T-helper 2 cell treated with Interferon-gamma antibody and Interleukin-4, amounts not matched to agents 5 μg/mL and 100 μg/mL, for 36 hours (primary cell): ENCODE measurements around the gene CCNF.
A peak's percentile ranks its signal among the peaks of the same experiment; 100 is the strongest.
"Not testable (repeated sequence)": the region's sequence is repeated elsewhere in the genome, so short reads cannot be mapped to it uniquely, and the experiment has no call there.

Experiments used
- DNase-seq: peaks from one replicate; pipeline ENCODE4 v3.0.0; 2021; ENCODE audit warnings: low spot score
- H3K27ac Mint-ChIP-seq: one replicate; pipeline ENCODE4 v1.8.0; 2021; ENCODE audit warnings: mild to moderate bottlenecking, mixed read lengths
- H3K27me3 Mint-ChIP-seq: one replicate; pipeline ENCODE4 v1.8.0; 2021; ENCODE audit warnings: low read depth, mixed read lengths
- H3K36me3 Mint-ChIP-seq: one replicate; pipeline ENCODE4 v1.8.0; 2021; ENCODE audit warnings: low read depth, mixed read lengths
- H3K4me1 Mint-ChIP-seq: one replicate; pipeline ENCODE4 v1.8.0; 2021; ENCODE audit warnings: low read depth, mixed read lengths
- H3K4me3 Mint-ChIP-seq: one replicate; pipeline ENCODE4 v1.8.0; 2022; ENCODE audit warnings: mild to moderate bottlenecking, moderate library complexity, mixed read lengths
- H3K9me3 Mint-ChIP-seq: one replicate; pipeline ENCODE4 v1.8.0; 2021; ENCODE audit warnings: mixed read lengths

CCNF gene

DNA sequence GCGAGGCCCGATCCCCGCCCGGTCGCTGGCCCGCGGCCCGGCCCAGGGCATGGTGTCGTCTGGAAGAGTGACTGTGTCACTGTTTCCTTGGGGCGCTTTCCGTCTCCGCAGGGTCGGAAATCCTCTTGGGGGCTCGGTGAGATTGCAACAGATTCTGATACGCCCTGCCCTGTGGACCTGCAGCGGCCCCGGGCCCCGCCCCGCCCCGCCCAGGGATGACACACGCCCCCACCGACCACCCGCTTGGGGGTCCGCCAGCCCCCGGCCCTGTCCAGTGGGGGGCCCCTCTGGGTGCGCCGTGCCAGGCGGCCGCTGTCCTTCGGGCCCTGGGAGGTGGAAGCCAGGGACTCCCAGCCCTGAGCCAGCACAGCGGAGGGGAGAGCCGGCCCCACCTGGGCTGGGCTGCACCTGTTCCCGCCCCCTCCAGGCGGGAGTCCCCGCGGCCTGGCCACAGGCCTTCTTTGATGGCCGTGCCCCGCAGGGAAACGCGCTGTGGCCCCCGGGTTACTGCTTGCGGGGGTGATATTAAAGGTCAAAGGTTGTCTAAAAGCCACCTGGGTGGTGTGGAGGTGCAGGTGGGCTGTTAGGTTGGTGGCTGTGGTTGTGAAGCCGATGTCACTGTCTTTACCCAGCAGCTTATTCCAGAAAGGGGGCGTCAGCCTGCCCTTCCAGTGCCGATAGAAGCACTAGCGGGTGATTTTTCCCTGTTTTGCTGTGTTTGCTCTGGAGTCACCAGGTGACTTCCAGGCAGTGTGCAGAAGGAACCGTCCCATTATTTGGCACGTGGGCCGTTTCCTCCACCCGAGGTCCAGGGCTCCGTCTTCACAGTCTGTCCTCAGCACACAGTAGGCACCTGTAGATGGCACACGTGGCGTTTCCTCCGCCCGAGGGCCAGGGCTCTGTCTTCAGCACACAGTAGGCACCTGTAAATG is 46.4 kb downstream of the CCNF start:
- DNase-seq, result peak; percentile 35
- Mint-ChIP-seq H3K4me1 (peaks cover 4% of the 10 kb centered on the region), H3K36me3 (no peaks in the 10 kb centered on the region), H3K9me3 (no peaks in the 10 kb centered on the region), H3K27me3 (peaks cover 12% of the 10 kb centered on the region), H3K4me3 (peak overlapping the region; percentile 65), H3K27ac (no peak overlapping the region)

DNA sequence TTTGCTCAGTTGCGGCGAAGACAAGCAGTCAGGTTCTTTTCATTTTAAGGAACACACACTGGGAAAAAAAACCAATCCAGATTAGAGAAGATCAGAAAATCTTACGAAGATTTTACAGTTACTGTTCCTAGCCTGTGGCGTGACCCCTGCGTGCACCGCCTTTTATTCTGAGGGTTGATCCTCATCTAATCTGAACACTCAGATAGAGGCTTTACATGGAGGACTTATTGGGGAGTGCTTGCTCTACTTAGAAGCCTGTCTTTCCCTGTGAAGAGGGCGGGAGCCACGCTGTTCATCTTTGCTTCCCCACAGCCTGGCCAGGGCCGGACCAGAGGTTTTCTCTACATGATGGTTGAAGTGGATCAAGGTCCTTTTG is 47.1 kb downstream of the CCNF start:
- Mint-ChIP-seq H3K4me1 (peaks cover 4% of the 10 kb centered on the region), H3K9me3 (no peaks in the 10 kb centered on the region), H3K4me3 (peak overlapping the region; percentile 65), H3K27me3 (peaks cover 11% of the 10 kb centered on the region), H3K36me3 (no peaks in the 10 kb centered on the region), H3K27ac (no peak overlapping the region)
- no peak for DNase-seq

DNA sequence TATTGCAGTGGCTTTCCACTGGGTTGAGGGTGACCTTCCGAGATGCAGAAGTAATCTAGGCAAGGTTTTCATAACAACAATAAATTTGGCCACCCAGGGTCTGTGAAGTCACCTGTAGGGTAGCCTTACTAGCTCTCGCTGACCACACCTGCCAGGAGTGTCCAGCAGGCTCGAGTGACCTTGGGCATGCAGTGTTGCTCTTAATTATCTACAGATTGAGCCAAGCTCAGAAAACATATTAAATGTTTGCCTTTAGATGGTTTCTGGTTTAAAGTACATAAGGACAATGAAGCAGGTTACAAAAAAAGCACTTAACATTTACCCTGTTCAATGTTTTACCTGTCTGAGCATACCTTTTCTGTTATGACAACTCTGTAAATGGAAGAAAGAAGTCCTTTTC is 47.5 kb downstream of the CCNF start:
- Mint-ChIP-seq H3K4me1 (peaks cover 4% of the 10 kb centered on the region), H3K27me3 (peaks cover 11% of the 10 kb centered on the region), H3K4me3 (peak overlapping the region; percentile 65), H3K27ac (no peak overlapping the region), H3K36me3 (no peaks in the 10 kb centered on the region), H3K9me3 (no peaks in the 10 kb centered on the region)
- no peak for DNase-seq

DNA sequence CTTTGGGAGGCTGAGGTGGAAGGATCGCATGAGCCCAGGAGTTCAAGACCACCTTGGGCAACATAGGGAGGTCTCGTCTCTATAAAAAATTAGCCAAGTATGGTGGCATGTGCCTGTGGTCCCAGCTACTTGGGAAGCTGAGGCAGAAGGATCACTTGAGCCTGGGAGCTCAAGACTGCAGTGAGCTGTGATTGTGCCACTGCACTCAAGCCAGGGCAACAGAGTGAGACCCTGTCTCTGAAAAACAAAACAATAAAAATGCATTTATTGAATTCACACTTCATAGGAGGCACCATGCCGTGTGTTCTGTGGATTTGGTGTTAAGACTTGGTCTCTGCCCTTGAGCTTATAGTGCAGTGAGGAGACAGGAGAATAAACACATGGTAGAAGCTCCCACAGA is 48.1 kb downstream of the CCNF start:
- no peaks in the 10 kb centered on the region for H3K9me3 Mint-ChIP-seq
- no peak overlapping the region for H3K4me3 Mint-ChIP-seq
- no peak for DNase-seq
- peaks cover 4% of the 10 kb centered on the region for H3K4me1 Mint-ChIP-seq
- no peaks in the 10 kb centered on the region for H3K36me3 Mint-ChIP-seq
- peaks cover 9% of the 10 kb centered on the region for H3K27me3 Mint-ChIP-seq
- no peak overlapping the region for H3K27ac Mint-ChIP-seq

DNA sequence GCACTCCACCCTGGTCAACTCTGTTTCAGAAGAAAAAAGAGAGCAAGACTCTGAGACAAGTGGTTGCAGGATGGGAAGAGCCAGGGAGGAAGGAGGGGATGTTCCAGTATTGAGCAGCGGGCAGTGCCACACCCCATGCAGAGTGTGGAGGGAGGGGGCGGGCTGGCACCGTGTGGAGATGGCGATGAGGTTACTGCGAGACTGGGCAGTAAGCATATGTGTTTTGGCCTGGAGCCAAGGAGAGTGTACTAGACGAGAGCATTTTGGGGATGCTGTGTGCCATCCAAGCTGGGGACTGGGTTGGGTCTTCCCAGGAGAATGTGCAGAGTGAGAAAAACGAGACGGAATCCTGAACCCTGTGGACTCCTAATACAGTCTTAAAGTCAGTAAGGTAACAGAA is 49.0 kb downstream of the CCNF start:
- Mint-ChIP-seq H3K4me1 (peaks cover 4% of the 10 kb centered on the region), H3K9me3 (no peaks in the 10 kb centered on the region), H3K27ac (no peak overlapping the region), H3K36me3 (no peaks in the 10 kb centered on the region), H3K4me3 (no peak overlapping the region), H3K27me3 (peaks cover 2% of the 10 kb centered on the region)
- DNase-seq, result no peak

DNA sequence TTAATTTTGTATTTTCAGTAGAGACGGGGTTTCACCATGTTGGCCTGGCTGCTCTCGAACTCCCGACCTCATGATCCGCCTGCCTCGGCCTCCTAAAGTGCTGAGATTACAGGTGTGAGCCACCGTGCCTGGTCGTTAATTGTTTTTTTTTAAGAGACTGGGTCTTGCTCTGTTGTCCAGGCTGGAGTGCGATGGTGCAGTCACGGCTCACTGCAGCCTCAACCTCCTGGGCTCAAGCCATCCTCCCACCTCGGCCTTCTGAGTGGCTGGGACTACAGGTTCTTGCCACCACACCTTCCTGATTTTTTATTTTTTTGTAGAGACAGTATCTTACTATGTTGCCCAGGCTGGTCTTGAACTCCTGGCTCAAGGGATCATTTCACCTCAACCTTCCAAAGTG is 50.7 kb downstream of the CCNF start:
- not testable (repeated sequence) for H3K4me3 Mint-ChIP-seq, DNase-seq, H3K27me3 Mint-ChIP-seq, H3K36me3 Mint-ChIP-seq, H3K9me3 Mint-ChIP-seq, H3K27ac Mint-ChIP-seq, H3K4me1 Mint-ChIP-seq

DNA sequence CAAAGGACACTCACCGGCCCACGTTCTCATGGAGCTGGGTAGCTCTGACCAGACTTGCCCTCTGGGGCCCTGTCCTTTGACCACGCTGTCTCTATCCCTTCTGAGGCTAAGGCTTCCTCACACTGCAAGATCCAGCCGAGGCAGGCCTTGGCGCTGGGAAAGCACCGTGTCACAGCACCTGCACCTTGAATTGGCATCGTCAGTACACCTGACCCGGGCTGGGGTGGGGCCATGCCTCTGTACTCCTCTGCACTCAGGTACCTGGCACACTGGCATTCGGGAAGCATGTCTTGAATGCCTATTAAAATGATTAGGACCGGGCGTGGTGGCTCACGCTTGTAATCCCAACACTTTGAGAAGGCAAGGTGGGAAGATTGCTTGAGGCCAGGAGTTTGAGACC is 51.7 kb downstream of the CCNF start:
- Mint-ChIP-seq H3K4me3 (no peak overlapping the region), H3K27ac (no peak overlapping the region), H3K9me3 (no peaks in the 10 kb centered on the region), H3K4me1 (peaks cover 4% of the 10 kb centered on the region), H3K36me3 (no peaks in the 10 kb centered on the region), H3K27me3 (no peaks in the 10 kb centered on the region)
- DNase-seq, result no peak

DNA sequence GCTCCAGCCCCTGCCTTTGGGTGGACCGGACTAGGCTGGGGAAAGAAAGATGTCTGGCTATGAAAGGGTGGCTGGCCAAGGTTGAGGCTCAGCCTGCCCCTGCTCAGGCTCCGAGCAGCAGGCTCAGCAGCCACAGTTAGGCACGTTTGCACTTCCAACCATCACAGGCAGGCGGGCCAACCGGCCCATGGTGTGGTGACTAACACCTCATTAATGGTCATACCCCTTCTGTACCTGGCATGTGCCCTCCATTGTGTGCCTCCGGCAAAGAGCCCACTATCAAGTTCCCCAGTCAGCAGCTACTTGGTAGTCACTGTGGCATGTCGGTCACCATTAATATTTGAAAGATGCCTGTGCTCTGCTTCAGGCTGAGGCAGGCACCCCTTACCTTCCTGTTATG is 52.4 kb downstream of the CCNF start:
- H3K27ac Mint-ChIP-seq, result no peak overlapping the region
- no peak overlapping the region for H3K4me3 Mint-ChIP-seq
- H3K27me3 Mint-ChIP-seq, result no peaks in the 10 kb centered on the region
- no peaks in the 10 kb centered on the region for H3K36me3 Mint-ChIP-seq
- H3K4me1 Mint-ChIP-seq, result peaks cover 2% of the 10 kb centered on the region
- no peaks in the 10 kb centered on the region for H3K9me3 Mint-ChIP-seq
- DNase-seq, result no peak

DNA sequence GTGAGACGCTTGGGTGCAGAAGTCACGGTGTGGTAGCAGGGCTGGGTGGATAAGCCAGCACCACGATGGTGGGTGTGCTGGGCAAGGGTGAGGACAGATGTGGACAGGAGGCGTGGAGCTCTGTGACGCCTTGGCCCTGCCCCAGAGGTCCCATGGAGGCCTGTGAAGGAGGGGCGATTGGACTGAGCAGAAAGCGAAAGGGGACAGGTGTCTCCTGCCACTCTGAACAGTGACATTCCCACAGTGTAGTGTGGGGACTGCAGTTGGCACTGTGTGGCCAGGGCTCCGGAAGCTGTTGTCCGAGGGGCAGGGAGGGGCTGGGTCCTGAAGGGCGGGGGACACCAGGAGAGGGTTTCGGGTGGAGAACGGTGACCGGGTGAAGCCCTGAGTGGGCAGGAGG is 53.0 kb downstream of the CCNF start:
- no peaks in the 10 kb centered on the region for H3K9me3 Mint-ChIP-seq
- no peaks in the 10 kb centered on the region for H3K36me3 Mint-ChIP-seq
- peaks cover 6% of the 10 kb centered on the region for H3K4me1 Mint-ChIP-seq
- H3K27me3 Mint-ChIP-seq, result no peaks in the 10 kb centered on the region
- no peak overlapping the region for H3K27ac Mint-ChIP-seq
- no peak for DNase-seq
- H3K4me3 Mint-ChIP-seq, result no peak overlapping the region

DNA sequence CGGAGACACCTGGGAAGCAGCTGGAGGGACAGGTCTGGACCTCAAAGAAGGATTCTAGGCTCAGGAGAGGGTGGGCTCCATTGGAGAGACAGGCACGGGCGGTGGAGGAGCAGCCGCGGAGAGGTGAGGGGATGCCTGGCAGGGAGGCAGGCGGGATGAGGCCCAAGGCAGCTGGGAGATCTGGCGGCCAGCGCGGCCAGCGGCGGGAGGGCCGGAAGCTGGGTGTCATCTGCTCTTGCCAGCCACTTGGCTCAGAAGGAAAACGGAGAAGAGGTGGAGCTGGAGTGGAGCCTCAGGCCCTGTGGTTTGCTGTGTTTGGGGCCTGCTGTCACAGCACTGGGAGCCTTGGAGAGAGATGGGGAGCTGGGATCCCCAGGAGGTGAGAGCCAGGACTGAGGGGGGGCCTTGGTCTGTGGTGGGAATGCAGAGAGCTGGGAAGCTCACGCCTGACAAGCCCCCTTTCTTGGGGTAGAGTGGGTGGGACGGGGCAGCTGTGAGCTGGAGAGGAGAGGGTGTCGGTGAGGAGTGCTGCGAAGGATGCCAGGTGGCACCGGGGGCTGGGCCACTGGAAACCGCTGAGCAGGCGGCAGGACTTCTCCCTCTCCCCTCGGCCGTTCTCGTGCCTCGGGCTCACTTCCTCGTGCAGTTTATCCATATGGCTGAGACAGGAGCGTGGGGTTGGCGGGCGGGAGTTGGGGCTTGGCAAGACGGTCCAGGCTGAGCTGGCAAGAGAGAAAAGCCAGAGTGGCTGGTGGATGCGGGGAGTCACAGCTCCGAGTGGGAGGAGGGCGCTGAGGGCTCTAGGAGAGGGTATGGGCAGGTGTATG is 53.7 kb downstream of the CCNF start:
- Mint-ChIP-seq H3K4me3 (no peak overlapping the region), H3K27ac (no peak overlapping the region)

DNA sequence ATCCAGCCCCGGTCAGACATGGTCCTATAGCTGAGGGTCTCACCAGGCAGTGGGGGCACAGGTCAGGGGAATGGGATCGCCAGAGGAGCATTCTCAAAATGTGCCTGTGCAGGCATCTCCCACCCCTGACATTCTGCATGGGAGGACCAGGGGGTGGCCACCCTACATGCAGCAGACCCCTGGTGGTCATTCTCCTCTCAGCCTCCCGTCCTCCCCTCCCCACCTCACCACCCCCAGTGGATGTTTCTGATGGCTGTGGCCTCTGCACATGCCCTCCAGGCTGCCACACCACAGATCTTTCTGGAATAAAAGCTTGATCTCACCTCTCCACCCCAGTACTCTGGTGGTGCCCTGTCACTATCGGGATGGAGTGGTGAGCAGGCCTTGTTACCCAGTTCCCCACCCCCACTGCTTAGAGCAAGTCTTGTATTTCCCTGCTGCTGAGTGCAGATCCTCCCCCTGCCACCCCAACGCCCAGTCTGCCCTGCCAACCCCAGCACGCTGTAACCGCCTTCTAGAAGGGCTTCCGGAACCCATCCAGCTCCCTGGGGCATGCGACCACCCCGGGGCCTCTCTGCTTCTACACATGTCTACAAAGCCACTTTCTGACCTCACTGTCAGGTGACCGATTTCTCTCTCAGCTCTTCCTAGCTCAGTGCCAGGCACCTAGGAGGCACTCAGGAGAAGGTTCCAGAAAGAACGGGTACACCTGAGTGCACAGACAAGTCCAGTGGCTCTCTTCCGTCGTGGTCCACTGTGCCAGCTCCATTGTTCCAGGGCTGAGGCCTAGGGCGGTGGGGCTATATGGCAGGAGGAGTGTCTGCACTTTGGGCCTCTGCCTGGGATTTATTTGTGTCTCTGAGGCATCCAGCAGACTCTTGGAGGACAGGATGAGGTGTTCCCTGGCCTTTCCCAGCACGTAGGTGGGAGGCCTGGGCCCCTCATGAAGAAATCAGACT is 55.0 kb downstream of the CCNF start:
- H3K27me3 Mint-ChIP-seq, result peaks cover 2% of the 10 kb centered on the region
- no peak overlapping the region for H3K27ac Mint-ChIP-seq
- H3K4me3 Mint-ChIP-seq, result no peak overlapping the region
- no peaks in the 10 kb centered on the region for H3K36me3 Mint-ChIP-seq
- DNase-seq, result no peak
- H3K4me1 Mint-ChIP-seq, result peaks cover 10% of the 10 kb centered on the region
- H3K9me3 Mint-ChIP-seq, result no peaks in the 10 kb centered on the region

More for the DNA sequence above, 53.7 kb downstream of the CCNF start:
- DNase-seq, result no peak
- Mint-ChIP-seq H3K27me3 (peaks cover 2% of the 10 kb centered on the region), H3K36me3 (no peaks in the 10 kb centered on the region), H3K9me3 (no peaks in the 10 kb centered on the region), H3K4me1 (peaks cover 10% of the 10 kb centered on the region)

DNA sequence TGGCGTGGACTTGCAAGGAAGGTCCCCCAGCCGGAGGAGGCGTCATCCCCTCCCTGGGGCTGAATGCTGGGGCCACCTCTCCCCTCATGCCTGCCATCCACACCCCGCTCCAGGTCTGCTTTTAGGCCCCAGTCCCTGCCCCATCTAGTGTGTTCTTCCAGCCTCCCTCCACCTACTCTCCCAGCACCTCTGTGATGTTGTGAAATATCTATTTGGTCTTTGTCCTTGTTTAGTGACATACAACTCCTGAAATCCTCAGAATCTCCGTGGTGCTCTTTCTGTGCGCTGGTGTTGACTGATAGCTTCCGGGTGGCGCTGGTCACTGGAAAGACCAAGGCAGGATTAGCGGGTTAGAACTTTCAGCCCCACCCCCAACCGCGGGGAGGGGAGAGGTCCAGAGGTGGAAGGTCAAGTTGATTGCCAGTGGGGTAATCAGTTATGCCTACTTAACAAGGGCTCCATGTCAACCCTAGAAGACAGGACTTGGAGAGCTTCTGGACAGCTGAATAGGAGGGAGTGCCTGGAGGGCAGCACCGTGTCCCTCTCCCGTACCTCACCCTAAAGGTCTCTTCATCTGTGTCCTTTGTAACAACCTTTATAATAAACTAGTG is 55.8 kb downstream of the CCNF start:
- Mint-ChIP-seq H3K9me3 (no peaks in the 10 kb centered on the region), H3K36me3 (no peaks in the 10 kb centered on the region), H3K27me3 (peaks cover 2% of the 10 kb centered on the region), H3K4me3 (no peak overlapping the region), H3K4me1 (peaks cover 10% of the 10 kb centered on the region), H3K27ac (no peak overlapping the region)
- DNase-seq, result no peak

DNA sequence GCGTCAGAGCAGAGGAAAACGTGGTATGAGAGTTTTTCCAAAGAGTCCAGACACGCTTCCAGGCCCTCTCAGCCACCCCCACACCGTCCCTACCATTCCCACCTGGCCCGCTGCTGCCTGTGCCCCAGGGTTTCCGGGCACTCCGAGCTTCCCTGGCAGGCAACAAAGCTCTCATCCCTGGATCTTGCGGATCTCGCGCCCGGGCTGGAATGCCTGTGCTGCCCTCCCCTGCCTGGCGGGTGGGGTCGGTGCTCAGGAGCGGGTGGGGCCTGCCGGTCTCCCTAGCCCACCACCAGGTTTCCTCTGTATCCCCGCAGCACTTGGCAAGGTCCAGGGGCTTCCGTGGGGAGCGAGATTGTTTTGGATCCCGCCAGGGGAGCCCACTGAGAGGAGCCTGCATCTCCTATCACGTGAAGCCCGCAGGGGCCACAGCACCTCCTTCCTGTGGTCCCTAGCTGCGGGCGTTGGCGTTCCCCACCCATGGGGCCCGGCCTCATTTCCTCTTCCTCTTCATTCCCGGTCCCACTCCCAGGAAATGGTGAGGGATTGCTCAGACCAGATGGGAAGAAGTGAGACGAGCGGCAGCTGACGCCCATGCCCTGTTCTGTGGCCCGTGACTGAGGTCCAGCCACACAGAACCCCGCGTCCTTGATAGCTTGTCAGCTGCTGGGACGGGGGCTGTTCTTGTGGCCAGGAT is 56.7 kb downstream of the CCNF start:
- H3K27me3 Mint-ChIP-seq, result peaks cover 2% of the 10 kb centered on the region
- H3K4me3 Mint-ChIP-seq, result no peak overlapping the region
- peaks cover 10% of the 10 kb centered on the region for H3K4me1 Mint-ChIP-seq
- H3K36me3 Mint-ChIP-seq, result no peaks in the 10 kb centered on the region
- DNase-seq, result no peak
- no peak overlapping the region for H3K27ac Mint-ChIP-seq
- no peaks in the 10 kb centered on the region for H3K9me3 Mint-ChIP-seq
